ENCODE results near the gene TAF5L.

DNA sequence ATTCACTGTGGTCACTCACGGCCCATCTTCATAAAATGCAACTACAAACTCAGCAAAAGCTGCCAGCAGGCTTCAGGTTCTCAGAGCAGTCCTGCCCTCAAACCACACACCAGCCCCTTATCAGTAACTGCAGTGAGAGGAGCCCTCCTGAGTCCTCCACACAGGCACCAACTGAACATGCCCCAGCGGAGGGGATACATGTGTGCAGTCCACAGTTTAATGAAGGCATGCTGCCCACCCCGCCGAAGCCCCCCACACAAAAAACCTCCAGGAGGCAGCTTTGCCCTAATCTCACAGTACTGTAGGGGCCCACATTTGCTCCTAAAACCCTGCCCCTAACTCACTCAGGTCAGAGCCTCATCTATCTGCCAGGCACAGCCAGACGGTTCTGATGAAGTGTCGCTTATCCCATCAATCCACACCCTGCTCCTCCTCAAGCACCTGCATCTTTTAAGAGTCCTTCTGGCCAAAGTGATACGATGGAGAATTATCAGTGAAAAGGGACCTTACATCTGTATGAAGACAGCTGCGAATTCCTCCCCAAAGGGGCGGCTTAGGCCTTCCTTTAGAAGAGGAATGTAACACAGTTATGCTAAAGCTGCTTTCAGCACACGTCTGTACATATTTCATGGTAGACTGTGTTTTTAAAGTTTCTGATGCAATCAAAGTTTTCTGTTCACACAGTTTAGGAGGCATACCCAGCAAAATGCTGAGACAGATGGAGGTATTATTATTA lies 70.9 kb downstream of the TAF5L start:
- no peak for TF ChIP-seq POLR2AphosphoS5 (IDR thresholded peaks at IDR 0.05; ENCODE audit: borderline replicate concordance, low read depth, low read length)
- no peak for TF ChIP-seq EZH2 (IDR thresholded peaks at IDR 0.05)
- no peak for TF ChIP-seq FOXP2 (optimal IDR thresholded peaks at IDR 0.05; ENCODE audit: control extremely low read depth, extremely low read length, insufficient read depth)

All from SK-N-MC (cell line).